Ramos (cell line): Measurements from ENCODE around the gene FRK.
"Not testable (repeated sequence)": the region's sequence is repeated elsewhere in the genome, so short reads cannot be mapped to it uniquely, and the experiment has no call there.

Experiments used
- in situ Hi-C: fragments of 300-500 bp; cut with MboI; formaldehyde crosslinking; loops from one replicate; pipeline ENCODE4 v1.14.3; 2022; ENCODE audit warnings: low sequenced_read_pairs; ENCODE audit not compliant: unreplicated experiment

FRK gene

DNA sequence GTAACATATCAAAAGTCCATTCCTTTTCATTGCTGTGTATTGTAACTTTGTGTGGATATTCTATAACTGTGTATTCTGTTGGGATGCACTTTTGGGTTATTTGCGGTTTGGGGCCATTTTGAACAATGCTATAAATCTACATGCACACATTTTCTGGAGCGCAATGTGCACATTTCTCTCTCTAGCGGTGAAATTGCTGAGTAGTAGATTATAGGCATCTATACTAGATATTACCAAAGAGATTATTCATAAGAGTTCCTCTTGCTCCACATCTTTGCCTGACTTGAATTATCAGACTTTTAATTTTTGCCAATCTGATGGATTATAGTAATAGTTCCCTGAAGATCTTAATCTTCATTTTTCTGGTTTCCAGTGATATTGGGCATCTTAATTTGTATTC lies 18.3 kb upstream of the FRK start:
- in situ Hi-C loops, result no loop called here

- in situ Hi-C loops, result no loop called here
Measured at GRCh38 chr6:116078522-116078921, 17.8 kb upstream of the FRK start.

DNA sequence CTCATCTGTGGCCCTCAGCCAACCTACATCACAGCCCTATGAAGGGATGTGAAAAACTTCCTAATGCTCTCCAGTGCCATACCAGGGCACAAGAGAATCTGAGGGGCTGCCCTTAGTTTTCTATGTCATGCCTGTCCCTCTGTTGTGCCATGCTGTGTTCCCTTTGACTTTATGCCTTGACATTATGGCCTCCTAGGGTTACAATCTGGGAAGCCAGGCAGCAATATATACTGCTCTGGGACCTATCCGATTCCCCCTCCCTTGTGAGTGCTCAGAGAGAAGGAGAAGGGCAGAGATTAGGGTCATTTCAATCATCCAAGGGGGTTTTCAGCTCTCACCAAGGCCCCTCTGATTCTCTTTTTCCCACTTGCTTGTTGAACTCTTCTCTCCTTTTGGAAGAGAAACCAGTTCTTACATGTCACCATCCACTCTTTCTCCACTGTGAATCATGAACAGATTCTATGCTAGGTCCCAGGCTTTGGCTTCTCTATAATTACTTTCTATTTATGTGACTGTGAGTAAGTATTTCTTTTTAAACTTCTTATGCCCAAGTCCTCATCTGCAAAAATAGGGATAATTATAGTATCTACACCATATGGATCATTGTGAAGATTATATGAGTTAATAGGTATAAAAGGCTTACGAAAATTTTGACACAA lies 14.2 kb upstream of the FRK start:
- in situ Hi-C loops, result no loop called here

DNA sequence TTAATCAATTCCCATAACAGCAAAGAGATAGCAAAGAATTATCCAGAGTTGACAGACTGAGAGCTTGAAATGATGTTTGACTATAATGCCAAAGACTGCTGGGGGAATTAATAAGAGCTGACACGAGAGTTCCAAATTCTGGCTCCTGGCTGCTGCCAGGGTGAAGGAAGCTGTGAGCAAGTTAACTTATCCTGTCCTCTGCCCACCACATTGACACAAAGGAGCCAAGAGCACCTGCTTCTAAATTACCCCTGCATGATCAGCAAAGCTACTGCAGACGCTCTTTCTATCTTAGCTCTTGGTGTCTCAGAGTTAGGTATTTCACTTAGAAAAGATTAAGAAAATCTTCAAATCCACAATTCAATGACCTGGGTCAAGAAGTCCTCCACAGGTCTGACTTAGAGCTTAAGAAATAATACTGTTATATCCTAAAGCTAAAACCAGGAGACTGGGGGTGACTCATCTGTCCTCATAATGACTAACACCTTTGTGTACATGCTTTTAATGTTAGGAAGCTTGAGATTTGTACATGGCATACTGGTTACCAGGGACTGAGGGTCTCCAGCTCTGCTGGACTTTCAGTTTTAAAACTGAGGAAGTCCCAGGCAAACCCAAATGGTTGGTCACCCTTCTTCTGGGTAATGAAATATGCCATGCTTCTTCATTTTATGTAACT lies 13.2 kb upstream of the FRK start:
- in situ Hi-C loops, result no loop called here

DNA sequence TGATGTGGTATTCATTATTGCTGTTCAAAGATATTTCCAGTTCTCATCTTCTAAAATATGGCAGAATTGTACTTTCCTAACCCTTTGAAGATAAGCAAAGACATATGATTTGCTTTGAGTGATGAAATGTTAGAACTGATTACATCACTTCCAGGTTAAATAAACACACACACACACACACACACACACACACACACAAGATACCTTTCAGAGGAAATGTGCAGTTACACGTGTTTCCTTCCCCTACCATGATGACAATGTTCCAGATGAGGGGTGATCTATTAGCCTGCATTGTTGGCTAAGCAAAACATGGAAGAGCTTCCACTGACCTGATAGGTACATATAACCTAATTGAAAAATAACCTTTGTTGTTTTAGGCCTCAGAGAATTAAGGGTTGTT lies 11.7 kb upstream of the FRK start:
- in situ Hi-C loops, result no loop called here

DNA sequence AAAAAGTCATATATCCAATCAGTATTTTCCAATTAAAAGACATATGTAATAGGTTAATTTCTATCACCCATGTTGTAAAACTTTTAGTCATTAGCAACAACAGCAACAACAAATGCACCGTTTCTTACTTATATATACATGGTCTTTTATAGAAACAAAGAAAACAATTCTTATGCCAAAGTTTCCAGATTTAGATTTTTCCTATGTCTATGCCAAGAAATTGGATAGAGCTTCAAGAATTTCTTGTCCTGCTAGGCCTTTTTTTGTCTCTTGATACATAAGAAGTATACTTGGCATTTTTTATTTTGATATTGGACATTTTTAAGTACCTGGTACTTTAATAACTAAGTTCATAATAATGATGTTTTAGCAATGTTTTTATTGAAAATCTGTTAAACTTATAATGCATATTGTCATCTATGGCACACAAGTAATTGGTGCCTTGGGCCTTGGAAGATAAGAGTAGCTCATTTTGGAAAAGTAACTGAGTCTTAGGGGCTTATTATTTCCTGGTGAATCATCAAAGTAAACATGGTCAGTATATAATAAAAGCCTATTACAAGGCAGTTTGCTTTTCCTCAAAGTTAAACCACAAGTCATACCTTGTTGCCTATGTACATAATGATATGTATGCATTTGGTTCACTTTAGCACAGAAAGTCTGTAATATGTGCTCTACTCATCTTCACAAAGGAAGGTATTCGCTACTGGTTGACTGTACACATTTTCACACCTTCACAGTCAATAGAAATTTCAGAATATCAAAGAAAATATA lies 10.1 kb upstream of the FRK start:
- in situ Hi-C loops, result no loop called here

- in situ Hi-C loops, result no loop called here
Measured at GRCh38 chr6:116070101-116070500, 9.4 kb upstream of the FRK start.

DNA sequence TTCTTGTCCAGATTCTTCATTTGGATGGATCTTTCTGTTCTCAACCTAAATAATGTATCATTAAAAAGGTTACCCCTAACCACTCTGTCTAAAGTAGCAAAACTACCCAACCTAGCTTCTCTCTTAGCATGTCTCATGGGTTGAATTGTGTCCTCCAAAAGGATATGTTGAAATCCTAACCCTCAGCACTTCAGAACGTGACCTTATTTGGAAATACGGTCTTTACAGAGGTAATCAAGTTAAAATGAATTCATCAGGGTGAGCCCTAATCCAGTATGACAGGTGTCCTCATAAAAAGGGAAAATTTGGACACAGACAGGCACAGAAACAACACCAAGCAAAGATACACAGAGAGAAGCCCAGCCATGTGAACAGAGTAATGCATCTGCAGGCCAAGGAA lies 6.1 kb upstream of the FRK start:
- in situ Hi-C loops, result no loop called here

DNA sequence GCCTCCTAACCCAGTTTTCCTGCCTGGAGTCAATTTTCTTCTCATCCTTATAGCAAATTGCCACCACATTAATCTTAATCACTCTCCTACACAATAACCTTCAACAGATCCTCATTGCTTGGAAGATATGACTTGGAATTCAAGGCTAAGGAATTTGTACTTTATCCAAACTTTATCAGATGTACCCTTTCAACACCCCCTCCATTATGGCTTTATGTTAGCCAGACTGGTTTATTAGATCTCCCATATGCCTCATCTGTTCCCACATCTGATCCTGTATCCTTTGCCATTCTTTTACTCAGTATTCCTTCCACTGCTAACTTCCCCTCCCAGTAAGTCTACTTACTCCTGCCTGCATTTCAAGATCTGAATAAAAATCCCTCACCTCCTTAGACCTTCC lies 4.0 kb upstream of the FRK start:
- in situ Hi-C loops, result no loop called here

GRCh38 chr6:116062496-116062895 lies 1.8 kb upstream of the FRK start:
- in situ Hi-C loops, result no loop called here

DNA sequence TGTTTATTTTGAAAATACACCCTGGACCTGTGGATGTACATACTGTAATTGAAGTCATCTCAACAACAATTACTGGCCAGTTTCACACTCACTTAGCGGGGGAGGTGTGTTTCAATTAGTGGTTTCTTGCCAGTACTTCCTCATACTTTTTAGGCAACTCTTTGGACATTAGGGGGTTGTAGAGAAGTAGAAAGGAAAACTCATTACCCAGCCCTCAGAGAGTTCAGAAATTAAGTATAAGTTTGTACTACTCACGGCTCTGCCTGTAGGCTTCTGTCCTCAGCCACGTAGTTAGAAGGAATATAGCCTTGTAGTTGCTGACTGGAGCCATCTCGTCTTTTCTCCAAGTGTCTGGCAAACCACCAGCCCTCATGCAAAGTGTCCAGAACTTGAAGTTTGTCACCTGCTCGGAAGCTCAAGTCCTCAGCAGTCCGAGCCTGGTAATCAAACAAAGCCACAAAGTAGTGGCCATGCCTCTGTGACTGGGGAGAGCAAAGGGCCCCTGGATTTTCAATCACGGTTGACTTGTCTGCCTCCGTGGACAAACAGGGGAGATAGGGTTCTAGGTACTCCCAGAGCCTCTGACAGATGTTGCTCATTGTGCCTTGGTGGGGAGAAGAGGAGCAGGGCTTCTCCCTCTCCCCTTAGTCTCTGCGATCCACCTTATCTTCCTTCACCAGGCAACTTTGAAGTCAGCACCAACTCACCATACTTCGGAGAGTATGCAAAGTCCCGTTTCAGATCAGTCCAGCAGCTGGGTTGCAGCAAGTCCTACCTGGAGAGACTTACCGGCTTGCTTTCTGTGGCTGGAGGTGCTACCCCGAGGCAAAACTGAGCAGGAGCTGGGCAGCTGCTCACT lies 749 bp downstream of the FRK start:
- in situ Hi-C loops, result no loop called here

GRCh38 chr6:116057766-116058165 lies 2.9 kb downstream of the FRK start:
- in situ Hi-C loops, result no loop called here

- in situ Hi-C loops, result no loop called here
Measured at GRCh38 chr6:116055513-116055912, 5.2 kb downstream of the FRK start.

DNA sequence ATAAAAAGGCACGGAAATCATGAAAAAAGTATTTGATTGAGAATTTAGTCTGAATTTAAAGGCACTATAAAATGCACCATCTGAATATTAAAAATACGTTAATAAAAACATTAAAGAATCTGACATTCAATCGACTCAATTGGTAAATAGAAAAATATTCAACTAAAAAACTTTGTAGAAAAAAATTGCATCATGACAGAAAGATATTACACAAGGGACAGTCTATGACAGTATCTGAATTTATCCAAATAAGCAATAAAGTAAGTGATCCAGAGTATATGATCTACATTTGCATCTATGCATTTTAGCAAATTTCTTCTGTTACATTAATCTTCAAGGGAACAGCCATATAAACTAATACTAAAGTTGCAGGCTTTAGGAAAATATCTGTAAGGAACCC lies 9.4 kb downstream of the FRK start:
- in situ Hi-C loops, result no loop called here

DNA sequence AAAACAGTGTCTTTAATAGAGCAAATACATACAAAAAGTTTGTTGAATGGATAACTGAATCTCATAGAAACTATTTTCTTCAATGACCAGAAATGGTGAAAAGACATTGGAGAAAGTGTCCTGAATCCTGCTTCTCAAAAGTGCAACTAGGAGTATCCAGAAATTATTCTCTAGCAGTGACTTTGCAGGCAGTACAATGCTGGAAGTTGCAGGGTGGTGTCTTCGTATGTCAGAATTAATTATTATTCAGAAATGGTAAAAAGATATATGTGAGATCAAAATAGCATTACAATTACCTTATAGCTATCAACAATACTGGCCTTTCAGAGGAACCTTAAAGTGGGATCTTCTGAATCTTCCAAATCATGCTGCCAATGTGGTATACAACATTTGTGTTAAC lies 10.0 kb downstream of the FRK start:
- in situ Hi-C loops, result no loop called here

DNA sequence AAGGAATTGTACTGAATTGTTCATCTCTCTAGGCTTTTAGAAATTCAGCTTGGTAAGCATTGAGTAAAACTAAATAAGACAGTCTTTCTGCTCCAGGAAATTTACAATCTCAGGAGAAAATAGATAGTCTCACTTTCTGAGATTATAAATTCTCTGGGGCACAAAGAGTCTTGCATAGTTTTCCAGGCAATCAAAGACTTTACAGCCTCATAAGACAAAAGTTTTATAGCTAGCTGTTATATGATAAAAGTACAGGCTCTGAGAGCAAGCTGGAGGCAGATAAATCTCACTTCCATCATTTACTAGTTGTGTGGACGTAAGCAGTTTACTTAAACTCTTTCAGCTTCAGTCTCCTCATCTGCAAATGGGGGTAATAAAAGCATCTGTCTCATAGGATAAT lies 11.4 kb downstream of the FRK start:
- in situ Hi-C loops, result no loop called here

DNA sequence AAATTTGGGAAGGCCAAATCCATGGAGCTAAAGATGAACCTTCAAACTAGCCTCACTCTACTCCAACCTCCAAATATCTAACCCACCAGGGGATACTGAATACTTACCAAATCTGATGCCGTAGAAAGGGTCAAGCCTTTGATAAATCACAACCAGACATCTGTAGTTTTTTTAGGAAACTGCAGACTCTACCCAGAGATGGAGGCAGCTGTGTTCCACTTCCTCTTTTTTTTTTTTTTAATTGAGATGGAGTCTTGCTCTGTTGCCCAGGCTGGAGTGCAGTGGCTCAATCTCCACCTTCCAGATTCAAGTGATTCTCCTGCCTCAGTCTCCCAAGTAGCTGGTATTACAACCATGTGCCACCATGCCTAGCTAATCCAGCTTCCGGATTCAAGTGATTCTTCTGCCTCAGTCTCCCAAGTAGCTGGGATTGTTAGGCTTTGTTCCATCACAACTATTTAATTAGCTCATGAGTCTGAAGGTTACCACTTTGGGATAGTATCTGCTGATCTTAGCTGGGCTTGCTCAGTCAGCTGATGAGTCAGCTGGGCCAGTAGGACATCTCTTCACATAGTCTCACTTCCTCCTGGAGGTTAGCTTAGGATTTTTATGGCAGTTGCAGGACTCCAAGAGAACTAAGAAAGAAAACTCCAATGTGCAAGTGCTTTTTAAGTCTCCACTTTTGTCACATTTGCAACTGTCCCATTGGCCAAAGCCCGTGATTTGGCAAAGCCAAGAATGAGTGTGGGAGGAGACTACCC lies 13.3 kb downstream of the FRK start:
- in situ Hi-C loops, result no loop called here

DNA sequence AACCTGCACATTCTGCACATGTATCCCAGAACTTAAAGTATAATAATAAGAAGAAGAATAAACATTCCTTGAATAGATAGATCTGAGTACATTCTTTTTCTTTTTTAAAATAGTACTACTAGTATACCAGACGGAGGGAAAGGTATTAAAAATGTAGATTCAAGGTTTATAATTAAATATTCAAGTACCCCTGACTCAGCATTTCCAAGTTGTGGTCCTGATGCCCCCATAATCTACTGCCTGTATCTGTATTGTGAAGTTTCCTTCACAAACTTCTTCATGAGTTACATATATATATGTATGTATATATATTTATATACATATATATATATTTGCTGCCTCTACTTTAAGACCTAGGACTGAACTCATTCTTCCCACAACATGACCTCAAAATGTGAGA lies 14.0 kb downstream of the FRK start:
- in situ Hi-C loops, result no loop called here

DNA sequence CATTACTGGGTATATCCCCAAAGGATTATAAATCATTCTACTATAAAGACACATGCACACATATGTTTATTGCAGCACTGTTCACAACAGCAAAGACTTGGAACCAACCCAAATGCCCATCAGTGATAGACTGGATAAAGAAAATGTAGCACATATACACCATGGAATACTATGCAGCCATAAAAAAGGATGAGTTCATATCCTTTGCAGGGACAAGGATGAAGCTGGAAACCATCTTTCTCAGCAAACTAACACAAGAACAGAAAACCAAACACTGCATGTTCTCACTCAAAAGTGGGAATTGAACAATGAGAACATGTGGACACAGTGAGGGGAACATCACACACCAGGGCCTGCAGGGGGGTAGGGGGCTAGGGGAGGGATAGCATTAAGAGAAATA lies 14.4 kb downstream of the FRK start:
- in situ Hi-C loops, result not testable (repeated sequence)

DNA sequence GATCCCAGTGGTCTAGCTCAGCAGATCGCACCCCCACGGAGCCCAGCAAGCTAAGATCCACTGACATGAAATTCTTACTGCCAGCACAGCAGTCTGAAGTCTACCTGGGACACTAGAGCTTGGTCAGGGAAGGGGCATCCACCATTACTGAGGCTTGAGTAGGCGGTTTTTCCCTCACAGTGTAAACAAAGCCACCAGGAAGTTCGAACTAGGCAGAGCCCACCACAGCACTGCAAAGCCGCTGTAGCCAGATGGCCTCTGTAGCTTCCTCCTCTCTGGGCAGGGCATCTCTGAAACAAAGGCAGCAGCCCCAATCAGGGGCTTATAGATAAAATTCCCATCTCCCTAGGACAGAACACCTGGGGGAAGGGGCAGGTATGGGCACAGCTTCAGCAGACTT lies 18.8 kb downstream of the FRK start:
- in situ Hi-C loops, result no loop called here
